ENCODE data around the gene RWDD3.
A peak's percentile ranks its signal among the peaks of the same experiment; 100 is the strongest.

RWDD3 gene, protein sequence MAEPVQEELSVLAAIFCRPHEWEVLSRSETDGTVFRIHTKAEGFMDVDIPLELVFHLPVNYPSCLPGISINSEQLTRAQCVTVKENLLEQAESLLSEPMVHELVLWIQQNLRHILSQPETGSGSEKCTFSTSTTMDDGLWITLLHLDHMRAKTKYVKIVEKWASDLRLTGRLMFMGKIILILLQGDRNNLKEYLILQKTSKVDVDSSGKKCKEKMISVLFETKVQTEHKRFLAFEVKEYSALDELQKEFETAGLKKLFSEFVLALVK

DNA sequence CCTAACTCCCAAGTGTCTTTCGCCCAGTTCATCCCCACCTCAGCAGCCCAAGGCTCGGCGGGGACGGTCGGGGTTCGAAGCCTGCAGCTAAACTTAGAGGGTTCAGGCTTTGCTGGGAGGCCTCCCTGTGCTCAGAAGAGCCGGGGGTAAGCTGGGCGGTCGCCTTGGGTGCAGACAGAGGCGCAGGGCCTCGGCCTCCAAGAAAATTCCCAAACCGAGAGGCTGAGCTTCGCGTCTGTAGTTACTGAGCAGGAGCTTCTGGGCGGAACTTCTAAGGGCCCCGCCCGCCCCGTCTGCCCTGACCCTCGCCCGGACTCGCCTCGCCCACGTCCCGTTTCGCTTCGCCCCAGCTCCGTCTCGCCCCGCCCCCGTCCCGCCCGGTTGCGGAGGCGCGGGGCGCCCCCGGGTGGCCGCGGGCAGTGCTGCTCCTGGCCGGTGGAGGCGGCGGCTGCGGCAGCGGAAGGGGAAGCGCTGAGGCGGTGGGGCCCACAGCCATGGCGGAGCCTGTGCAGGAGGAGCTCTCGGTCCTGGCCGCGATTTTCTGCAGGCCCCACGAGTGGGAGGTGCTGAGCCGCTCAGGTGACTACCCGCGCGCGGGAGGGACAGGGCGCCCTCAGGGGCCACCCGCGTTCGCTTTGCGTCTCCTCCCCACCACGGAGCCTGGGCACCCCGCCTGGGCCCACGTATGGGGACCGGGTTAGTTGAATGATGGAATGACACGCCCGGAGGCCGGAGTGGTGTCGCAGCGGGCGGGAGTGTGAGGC is at the start of gene RWDD3:
TSS of gene RWDD3 (plus strand) at position 474 of the 764 bp plus-strand sequence. CDS start at position 495, 21 bp downstream.
- DNase-seq (ENCODE audit: low spot score) = peak; percentile 94

DNA sequence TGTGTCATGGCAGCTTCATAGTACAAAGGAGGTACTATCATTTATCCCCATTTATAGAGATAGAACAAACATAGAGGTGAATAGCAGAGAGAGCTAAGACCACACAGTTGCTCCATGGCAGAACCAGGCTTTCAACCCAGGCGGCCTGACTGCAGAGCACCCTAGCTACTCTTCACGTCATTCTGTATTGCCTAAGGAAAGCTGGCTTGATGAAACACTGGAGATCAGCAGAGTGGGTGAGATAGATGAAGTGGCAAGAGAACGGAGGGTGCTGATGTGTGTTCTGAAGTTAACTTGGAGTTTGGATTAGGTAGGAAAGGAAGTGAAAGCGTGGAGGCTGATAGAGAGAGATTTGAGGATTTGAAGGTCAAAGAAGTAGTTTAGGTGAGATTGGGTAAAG is 47.9 kb upstream of the RWDD3 start:
- no peak for DNase-seq (ENCODE audit: low spot score)

DNA sequence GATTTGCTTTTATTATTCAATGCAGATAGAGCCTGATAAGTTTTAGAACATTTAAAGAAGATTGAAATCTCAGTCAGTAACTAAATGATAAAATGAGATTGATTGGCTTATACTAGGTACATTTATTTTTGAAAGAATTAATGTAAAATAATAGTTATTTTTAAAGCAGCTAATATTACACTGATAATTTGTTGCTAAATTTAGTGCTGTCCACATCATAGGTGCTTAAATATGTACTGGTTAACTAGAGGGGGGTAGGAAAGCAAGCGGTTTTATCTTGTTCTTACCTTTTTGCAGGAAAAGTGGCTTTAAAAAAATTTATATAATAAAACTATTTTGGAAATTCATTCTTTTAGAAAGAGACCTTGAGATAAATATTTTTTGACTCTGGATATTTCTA is 40.4 kb upstream of the RWDD3 start:
- no peak for DNase-seq (ENCODE audit: low spot score)

DNA sequence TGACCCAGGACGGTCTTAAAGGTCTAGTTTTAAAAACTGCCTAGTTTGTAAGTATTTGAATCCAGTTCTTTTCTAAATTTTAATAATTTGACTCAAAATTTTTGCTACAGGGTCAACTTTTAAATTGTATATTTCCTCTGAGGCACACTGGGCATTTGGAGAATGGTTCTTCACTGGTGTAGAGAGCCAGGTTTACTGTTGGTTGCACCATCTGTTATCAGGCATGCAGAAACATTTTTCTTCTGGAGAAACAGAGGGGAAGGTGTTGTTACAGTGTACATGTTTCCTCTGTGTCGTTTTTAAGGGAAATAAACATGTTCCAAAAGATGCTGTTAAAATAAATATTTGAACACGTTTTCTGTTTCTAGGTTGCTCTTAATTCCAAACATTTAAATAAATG is 39.0 kb upstream of the RWDD3 start:
- no peak for DNase-seq (ENCODE audit: low spot score)

DNA sequence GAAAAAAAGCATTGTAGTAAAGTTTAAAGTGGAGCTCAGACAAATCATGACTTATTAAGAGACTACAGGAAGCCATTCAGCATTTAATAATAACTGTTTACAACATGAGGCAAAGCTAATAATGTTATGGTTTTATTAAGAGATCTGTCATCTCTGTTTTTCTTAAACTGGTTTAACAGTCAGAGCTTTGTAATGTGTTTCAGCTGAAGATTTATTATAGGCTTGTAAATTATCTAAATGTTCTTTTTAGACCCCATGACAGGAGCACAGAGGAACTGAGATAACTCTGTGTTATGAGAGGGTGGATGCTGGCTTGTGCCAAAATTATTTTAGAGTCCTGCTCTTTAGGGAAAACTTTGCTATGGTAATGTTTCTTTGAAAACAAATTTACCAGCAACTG is 38.0 kb upstream of the RWDD3 start:
- no peak for DNase-seq (ENCODE audit: low spot score)

DNA sequence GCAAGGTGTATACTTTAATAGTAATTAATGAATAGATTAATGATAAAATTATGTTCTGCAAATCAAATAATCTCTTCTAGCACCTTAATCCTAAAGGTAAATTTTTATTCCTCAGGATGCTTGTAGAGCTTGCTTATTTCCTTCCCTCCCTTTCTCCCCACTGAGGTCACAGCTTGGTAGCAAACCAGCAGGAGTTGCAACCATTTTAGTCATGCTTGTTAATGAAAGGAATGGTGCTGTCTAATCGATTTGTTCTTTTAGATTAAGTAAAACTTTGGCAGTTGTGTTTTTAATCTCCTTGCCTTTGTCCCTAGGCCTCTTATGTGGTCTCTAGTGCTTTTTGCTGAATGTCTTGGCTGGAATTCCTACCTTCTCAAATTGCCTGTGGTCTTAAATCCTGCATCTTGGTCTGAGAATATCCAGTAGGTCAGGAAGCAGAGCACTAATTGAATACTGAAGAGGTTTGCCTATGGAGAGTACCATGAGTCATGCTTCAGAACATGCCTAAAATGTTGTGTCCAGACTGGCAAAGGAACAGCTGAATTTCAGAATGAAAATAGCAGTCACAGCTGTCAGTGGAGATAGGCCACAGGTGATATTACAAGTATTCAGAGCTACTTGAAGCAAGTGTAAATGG is 36.3 kb upstream of the RWDD3 start:
- DNase-seq (ENCODE audit: low spot score) = no peak

DNA sequence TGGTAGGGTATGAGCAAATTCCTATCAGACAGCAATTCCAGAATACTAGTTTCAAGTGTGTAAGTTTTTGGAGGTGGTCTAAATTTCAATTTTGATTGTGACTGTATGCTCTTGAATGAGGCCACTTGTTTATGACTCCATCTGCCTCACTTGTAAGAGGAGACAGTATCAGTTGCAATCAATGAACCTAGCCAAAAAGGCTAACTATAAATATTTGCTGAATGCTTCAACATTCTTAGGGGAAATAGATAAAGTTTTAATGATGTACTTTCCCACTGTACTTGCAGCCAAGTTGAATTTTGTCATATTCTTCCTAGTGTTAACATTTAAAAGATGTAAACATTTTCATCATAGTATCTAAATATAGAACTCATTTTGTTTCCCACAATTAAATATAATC is 32.1 kb upstream of the RWDD3 start:
- no peak for DNase-seq (ENCODE audit: low spot score)

DNA sequence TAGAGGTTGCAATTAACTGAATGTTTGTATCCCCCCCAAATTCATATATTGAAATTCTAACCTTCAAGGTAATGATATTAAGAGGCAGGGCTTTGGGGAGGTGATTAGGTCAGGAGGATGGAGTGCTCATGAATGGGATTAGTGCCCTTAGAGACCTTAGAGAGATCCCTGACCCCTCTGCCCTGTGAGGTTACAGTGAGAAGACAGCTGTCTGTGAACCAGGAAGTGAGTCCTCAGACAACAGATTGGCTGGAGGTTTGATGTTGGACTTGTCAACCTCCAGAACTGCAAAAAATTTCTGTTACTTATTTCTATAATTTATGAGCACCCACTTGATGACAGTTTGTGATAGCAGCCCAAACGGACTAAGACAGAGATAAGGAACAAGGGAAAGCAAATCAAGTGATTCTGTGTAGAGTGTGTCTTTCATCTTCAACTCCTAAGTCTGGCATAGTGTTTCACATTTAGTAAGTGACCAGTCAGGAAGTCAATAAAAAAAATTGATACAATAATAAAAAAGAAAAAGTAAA is 30.0 kb upstream of the RWDD3 start:
- DNase-seq (ENCODE audit: low spot score) = no peak

DNA sequence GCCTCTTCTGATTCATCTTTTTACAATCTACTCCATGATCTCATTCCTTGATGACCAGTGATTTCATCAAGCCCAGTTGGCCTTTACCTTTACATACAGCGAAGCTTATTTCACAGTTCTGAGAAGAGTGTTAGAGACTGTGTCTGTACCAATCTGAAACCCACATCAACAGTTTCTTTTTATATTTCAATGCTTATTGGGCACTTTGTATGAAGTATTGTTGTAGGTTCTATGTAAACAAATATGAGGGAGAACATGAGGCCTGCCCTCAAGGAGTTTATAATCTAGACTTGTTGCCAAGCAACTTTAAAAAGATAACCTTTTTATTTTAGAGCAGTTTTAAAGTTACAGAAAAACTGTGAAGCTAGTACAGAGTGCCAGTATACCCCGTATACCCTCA is 27.5 kb upstream of the RWDD3 start:
- no peak for DNase-seq (ENCODE audit: low spot score)

DNA sequence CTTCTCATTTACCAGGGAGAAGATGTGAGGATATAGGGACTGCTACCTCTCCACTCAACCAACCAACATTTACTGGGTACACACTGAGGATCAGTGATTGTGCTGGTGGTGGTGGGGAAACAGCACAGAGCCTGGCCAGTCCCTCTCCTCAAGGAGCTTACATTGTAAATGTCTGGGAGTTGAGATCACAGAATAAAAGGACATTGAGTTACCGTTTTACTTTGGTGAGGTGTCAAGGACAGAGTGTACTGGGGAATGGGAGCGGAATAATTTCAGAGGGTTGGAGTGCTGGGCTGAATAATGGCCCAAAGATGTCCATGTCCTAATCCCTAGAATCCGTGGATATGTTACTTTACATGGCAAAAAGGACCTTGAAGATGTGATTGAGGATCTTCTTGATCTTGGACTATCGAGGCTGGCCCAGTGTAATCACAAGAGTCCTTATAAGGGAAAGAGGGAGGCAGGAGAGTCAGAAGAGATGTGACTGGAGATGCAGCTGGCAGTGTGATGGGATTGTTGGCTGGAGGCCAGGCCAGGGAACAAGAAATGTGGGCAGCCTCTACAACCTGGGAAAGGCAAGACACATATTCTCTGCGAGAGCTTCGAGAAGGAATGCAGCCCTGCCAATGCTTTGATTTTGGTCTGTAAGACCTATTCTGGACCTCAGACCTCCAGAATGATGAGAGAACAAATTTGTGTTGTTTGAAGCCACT is 26.6 kb upstream of the RWDD3 start:
- DNase-seq (ENCODE audit: low spot score) = peak; percentile 14

DNA sequence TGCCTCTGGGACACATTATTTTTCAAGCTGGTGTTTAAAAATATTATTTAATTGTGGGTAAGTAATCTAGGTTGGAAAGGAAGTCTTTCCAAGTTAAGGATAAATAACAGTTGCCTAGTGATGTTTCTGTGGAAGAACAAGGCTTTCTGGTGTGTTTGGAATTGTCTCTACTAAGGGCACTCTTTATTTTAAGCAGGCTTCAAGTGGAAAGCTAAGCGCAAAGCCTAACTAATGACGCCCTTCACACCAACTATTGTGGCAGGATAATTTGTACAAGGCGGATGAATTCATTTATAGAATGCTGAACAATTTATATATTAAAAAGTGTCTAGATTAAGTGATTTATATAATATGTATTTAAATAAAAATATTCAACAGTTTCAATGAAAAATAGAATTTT is 25.1 kb upstream of the RWDD3 start:
- DNase-seq (ENCODE audit: low spot score) = no peak

DNA sequence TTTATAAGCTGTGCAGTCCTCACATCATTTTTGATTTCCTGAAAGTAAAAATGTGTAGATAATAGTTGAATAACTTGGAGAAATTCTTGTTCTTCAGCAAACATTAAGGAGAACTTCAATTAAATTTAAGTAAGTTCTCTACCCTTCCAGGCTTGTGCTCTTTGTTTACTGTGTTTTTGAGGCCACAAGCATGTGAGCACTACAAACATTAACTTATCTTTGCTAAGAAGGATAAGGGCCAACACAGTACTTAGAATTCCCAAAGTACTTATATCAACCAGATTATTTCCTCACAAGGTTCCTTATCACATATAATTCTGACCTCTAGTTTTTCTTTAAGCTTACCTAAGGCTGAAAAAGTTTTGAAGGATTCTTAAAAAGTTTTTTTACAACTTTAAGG is 24.7 kb upstream of the RWDD3 start:
- no peak for DNase-seq (ENCODE audit: low spot score)

DNA sequence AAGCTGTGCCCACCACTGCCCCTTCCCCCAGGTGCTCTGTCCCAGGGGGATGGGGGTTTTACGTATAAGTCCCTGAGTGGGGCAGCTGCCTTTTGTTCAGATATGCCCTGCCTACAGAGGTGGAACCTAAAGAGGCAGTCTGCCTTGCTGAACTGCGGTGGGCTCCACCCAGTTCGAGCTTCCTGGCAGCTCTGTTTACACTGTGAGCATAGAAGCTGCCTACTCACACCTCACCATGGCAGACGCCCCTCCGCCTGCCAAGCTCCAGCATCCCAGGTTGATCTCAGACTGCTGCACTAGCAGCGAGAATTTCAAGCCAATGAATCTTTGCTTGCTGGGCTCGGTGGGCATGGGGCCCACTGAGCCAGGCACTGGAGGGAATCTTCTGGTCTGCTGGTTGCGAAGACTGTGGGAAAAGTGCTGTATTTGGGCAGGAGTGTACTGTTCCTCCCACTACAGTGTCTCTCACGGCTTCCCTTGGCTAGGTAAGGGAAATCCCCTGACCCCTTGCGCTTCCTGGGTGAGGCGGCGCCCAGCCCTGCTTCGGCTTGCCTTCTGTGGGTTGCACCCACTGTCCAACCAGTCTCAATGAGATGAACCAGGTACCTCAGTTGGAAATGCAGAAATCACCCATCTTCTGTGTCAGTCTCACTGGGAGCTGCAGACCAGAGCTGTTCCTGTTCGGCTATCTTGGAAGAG is 17.6 kb upstream of the RWDD3 start:
- no peak for DNase-seq (ENCODE audit: low spot score)

DNA sequence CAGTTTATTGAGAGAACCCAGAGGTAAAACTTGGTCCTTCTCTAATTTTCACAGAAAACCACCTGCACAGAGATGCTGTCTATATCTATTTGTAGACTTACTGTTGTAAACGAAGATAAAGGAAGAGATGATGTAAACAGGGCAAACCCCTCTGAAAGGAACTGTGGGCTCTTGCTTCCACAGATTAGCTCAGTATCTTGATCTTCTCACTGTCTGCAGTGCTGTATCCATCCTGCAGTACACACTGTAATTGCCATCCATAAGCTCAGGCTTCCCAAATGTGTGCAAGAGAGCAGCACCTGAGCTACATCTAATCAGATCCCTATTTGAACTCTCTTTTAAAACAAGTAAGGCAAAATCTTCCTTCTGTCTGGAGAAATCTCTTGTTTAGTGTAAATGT is 16.6 kb upstream of the RWDD3 start:
- DNase-seq (ENCODE audit: low spot score) = no peak

DNA sequence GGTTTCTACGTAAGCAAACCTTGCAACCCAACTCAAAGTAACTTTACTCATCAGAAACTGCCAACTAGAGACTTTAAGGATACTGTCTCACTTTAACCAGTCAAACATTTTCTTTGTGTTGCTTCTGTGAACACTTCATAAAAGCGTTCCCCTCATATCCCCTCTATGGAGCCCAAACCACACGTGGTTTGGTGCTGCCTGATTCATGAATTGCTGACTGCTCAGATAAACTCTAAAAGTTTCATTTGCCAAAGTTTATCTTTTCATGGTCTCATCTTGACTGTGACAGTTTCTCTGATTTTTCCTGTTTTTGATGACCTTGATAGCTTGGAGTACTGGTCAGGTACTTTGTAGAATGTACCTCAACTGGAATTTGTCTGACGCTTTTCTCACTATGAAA is 14.6 kb upstream of the RWDD3 start:
- DNase-seq (ENCODE audit: low spot score) = no peak

DNA sequence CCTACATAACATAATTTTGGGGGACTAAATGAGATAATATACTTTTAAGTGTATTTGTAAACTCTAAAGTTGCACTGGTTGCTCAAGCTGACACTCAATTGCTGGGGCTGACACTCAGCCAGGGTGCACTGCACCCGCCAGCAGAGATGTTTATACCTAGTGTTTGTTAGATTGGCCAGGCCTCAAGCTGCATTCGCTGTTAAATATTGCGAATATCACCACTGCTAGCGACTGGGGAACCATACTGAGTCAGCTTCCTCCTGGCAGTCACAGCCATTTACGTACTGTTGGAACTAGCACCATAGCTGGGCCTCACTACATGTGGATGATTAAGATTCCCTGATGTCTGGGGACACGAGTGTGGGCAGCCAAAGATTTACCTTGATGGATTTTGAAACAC is 12.7 kb upstream of the RWDD3 start:
- no peak for DNase-seq (ENCODE audit: low spot score)

DNA sequence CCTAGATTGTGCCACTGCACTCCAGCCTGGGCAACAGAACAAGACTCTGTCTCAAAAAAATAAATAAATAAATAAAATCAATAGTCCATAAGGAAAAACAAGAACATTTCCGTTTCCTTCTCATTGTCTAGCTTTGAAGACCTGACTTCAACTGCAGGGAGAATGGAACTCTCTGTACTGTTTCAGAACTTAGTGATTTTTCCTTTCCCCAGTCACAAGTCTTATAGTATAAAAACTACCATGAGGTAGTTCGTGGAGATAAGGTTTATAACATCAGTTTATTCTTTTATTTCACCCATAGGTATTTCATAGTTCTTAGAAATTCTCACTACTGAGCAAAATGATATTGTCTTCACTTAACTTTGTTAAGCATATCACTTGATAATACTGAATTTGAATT is 11.4 kb upstream of the RWDD3 start:
- no peak for DNase-seq (ENCODE audit: low spot score)

DNA sequence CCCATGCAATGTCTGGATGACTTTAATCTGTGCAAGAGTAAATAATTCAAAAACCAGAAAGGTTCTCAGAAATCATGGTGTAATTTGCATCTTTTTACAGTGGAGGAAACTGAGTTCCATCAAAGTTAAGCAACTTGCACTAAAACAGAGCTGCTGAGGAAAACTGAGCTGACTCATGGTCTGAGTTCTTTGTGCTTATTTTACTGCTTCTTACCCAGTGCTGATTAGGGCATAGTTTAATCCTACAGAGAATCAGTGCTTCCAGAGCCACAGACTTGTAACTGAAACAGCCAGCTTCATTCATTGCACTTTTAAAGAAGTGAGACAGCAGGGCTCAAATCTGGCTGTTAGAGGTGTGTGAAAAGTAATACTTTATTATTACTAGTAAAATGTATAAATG is 10.9 kb upstream of the RWDD3 start:
- no peak for DNase-seq (ENCODE audit: low spot score)

DNA sequence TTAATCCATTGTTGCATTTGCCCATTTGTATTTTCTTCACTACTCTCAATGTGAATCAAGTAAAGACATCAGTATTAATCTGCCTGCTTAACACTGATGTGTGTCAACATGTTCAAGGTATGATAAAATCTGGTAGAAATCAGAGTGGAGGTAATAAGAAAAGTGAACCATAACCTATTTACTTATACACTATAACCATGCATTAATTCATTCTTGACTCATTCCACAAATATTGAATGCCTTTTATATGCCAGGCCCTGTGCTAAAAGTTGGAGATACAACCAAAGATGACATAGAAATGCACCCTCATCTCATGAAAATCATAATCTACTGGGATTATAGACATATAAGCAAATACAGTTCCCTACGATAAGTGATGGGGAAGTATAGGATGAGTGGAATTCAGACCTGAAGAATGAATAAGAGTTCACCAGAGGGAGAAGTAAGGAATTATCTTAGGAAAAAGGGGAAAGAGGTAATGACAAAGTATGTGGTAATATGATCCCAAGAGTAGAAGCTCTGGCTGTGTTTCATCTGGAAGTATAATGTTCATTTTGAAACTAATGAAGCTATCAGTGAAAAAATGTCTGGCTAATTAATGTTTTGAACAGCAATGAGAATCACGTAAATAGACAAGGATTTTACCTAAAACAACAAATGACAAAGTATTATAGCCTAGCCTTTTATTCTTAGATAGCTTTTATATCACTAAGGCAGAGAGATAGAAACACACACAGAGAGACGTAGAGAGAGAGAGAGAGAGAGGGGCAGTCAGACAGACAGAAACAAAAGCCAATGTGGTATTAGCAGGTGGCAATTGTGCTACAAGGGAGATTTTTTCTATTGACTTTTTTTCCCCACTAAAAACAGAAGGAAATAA is 7.0 kb upstream of the RWDD3 start:
- no peak for DNase-seq (ENCODE audit: low spot score)

DNA sequence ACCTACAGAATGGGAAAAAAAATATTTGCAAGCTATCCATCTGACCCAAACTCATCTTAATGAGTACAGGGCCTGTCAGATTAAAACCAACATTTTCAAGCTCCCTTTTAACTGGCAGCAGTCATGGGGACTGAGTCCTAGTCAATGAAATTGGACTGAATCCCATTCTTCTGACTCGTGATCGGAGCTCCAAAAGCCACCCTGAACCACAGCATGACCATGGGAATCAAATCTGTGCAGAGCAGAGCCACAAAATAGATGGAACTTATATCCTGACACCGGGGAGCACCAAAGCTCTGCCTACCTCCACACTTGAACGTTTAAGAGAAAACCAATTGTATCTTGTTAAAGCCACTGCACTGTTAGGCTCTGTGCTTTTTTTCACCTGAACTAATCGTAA is 5.0 kb upstream of the RWDD3 start:
- no peak for DNase-seq (ENCODE audit: low spot score)

DNA sequence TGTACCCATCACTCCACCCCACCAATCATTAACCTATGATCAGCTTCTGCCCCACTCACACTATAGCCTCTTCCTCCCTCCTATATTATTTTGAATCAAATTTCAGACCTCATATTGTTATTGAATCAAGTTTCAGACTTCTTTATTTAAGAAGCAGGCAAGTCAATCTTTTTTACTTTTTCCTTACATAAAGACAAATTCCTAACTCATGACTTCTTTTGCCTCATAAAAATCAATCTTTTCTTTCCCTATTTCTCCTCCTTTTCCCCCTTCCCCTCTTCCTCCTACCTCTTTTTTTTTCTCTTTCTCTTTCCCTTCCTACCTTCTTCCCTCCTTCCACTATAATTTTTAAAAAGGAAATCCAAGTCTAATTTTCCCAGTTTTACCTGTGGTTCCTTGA is 4.3 kb upstream of the RWDD3 start:
- DNase-seq (ENCODE audit: low spot score) = no peak

Measured in D341Med (cell line).